Glomerular endothelial cell (primary cell): ENCODE results near the gene MOBP. TPM values are rescaled to one million over a fixed set of nuclear protein-coding genes. Genes with fewer than 3 reads are reported as not detected.
"Not testable (repeated sequence)": the region's sequence is repeated elsewhere in the genome, so short reads cannot be mapped to it uniquely, and the experiment has no call there.

Experiments used
- DNase-seq: peaks from one replicate; pipeline ENCODE4 v3.0.0-alpha.2; 2011; ENCODE audit warnings: low read depth, low spot score; ENCODE audit errors: extremely low read depth
- total RNA-seq: library from RNA; depleted of rRNA; stranded (reverse); fragments of >200 nt; gene quantifications from 2 replicates; pipeline ENCODE4 v1.2.3, GENCODE V29; 2015

MOBP gene, protein sequence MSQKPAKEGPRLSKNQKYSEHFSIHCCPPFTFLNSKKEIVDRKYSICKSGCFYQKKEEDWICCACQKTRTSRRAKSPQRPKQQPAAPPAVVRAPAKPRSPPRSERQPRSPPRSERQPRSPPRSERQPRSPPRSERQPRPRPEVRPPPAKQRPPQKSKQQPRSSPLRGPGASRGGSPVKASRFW
- 0.23 TPM in 1 of 2 replicates, not detected in the other for total RNA-seq

DNA sequence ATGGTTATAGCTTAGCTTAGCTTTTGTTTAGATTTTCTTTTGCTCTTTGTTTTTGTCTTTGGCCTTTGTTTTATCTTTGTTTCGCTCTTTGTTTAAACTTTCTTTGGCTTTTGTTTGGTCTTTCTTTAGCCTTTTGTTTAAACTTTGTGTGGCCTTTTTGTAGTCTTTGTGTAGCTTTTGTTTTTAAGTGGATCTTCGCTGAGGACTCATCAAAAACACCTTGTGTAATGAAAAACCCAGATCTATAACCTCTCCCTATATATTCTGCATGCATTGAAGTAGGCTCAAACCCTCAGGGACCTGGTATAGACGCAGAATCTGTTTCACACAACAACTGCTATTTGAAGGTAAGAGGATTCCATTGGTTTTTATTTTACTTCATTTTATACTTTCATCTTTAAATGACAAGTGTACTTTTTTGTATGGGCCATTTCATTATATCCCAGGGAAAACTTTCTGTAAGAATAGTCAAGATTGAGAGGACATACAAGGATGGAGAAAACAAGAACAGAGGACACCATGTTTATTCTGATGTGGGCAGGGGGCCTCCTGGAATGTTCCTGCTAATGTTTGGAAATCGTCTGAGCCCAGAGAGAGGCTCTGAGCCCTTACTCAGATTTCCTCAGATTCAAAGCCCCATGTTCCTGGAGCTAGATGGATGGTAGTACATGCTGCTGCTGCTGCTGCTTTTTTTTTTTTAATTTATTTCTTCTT, at the start of gene MOBP:
Gene MOBP, plus strand, starts transcription at position 287 of the 714 bp plus-strand sequence. CDS start 34,390 bp downstream, outside the sequence.
- no peak for DNase-seq

DNA sequence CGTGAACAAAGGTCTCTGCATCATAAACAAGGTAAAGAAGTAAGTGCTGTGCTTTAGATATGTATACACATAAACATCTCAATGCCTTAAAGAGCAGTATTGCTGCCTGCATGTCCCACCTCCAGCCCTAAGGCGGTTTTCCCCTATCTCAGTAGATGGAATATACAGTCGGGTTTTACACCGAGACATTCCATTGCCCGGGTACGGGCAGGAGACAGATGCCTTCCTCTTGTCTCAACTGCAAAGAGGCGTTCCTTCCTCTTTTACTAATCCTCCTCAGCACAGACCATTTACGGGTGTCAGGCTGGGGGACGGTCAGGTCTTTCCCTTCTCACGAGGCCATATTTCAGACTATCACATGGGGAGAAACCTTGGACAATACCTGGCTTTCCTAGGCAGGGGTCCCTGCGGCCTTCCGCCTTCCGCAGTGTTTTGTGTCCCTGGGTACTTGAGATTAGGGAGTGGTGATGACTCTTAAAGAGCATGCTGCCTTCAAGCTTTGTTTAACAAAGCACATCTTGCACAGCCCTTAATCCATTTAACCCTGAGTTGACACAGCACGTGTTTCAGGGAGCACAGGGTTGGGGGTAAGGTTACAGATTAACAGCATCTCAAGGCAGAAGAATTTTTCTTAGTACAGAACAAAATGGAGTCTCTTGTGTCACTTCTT, 48.8 kb upstream of the MOBP start:
- not testable (repeated sequence) for DNase-seq

DNA sequence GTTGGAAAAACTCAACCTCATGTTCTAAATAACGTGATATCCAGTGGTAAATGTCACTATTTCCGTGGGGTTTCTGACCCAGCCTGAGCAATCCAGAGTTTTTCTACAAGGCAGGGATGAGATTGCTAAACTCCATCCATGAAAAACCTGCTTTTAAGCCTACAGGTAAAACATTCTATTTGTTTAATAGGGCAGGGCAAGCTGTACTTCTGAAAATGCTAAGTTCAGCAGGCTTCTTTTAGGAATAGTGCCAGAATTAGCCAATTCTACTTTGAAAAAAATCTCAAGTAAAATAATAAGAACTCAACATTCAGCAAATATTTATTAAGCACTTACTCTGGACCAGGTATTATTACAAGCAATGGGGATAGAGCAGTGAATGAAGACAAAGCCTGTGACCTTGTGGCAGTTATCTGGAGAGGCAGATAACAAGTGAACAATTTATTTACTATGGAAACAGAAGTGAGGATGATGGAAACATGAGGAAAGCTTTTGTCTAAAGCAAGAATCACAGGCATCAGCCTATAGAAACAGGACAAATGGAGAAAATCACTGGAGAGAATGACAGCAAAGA, 47.7 kb upstream of the MOBP start:
- DNase-seq = no peak

DNA sequence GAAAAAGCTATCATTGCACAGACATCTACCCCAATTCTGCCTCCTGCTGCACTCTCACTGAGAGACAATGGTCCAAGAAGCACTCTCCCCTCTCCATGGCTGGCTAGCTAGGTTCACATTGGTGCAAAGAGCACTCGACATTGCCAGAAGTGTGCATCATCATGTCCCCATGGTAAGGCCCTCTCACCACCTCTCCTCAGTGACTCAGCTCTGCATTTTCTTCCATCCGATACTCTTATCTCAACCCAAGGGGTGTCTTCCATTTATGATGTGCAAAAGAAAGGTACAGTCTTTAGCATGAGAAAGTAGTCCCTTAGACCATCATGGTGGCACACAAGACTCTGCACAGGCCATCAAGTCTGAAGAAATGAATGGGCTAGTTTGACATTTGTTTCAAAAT, 46.9 kb upstream of the MOBP start:
- DNase-seq = no peak

DNA sequence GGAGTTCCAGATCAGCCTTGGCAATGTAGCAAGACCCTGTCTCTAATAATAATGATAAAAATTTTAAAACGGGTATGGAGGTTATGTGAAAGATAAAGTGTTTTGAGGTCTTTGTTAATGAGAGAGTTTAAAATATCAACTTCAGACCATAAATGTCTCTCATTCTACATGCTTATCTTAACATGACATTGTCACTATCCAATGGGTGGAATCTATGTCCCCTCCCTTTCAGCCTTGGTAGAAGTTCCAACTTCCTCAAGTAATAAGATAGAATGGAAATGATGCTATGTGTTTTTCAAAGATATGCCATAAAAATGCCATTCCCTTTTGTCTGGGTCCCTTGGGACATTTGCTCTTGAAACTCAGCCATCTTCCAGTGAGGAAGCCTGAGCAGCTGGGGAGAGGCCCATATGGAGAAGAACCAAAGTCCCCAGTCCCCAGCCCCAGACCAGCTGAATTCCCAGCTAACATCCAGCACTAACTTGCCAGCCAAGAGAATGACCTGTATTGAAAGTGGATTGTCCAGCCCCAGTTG, 44.0 kb upstream of the MOBP start:
- DNase-seq = no peak

DNA sequence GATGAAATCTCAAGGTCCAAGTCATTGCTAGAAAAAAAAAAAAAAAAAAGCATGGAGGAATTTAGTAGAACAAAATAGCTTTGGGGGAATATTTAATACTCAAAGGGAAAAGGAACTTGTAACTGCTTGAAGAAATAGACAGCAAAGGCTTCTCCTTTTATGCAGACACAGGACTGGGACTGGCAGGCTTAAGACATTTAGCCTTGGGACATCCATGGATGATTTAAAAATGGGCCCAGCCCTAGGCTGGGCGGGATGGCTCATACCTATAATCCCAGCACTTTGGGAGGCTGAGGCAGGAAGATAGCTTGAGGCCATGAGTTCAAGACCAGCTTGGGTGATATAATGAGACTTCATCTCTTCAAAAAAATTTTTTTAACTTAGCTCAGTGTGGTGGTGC, 41.2 kb upstream of the MOBP start:
- no peak for DNase-seq

DNA sequence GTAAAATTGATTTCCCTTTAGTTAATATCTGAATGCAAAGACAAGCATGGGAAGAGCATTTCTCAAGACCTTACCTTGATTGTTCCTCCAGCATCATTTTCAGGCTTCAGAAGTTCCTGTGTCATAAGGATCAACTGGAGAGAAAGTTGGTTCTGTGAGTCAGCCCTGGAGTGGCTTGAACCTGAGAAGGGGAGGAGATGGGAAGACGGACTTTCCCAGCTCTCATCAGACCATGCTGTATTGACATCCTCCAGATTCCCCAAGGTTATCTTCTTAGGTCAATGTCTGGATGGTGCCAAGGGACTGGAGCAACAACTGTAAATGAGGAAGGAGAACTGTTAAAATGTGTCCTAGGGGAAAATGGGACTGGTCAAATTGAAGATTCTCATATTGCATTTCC, 40.0 kb upstream of the MOBP start:
- no peak for DNase-seq

DNA sequence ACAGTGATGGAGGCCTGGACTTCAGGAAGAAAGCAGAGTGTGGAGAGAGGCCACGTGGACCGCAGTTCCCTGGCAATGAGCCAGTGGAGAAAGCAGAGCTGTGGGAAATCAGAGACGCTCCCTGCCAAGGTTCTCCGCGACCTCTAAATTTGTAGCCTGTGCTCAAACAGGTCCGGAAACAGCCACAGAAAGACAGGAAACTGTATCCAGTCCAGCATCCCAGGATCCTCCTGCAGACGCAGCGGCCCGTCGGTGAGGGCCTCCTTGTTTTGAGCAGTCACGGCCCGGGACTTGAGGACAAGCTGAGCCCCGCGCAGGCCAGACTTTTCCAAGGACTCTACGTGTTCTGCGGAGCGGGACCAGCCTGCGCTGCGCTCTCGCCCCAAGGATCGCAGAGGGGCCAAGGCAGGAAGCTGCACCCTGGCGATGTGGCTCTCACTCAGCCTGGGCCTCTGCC, 38.7 kb upstream of the MOBP start:
- peak; percentile 72 for DNase-seq

DNA sequence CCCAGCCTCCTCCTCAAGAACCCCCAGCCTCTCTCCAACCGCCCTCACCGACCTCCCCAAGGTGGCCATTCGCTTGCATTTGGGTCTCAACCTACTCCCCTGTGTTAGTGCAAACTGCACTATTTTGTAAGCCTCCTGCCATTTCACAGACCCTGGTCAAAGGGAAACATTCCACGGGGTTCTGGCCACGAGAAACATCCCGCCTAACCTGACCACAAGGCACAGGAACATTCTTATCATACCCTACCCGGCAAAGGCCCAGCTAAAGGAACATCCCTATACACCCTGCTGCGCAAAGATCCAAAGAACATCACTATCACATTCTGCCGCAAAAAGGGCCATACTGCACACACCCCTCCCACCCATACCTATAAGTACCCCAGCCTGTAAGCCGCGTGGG, 38.0 kb upstream of the MOBP start:
- DNase-seq = no peak

DNA sequence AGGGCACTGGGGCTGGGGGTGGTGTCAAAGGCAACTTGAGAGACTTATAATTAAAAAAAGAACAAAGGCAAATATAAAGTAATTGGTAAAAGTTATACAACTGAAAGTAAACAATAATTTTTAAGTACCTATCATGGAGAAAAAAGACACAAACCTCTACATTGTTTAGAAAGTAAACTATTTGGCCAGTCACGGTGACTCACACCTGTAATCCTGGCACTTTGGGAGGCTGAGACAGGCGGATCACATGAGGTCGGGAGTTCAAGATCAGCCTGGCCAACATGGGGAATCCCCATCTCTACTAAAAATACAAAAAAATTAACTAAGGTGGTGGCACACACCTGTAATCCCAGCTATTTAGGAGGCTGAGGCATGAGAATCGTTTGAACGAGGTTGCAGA, 35.1 kb upstream of the MOBP start:
- DNase-seq = no peak

DNA sequence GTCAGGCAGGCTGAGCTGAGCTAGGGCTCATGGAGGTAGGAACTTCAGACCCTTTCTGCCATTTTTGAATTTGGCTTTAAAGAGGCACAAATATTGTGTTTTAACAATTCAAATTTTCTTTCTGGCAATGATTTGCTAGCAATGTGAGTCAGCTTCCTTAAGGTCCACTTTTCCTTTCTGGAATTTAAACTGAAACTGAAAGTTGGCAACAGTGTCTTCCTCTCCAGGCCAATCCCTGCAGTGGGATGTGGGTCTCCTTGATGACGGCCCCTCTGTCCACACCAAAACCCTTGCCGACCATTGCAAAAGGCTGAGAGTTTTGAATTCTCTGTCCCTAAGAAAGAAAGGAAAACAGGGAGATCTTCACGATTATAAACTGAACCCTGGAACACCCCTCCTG, 33.8 kb upstream of the MOBP start:
- DNase-seq = peak; percentile 42

DNA sequence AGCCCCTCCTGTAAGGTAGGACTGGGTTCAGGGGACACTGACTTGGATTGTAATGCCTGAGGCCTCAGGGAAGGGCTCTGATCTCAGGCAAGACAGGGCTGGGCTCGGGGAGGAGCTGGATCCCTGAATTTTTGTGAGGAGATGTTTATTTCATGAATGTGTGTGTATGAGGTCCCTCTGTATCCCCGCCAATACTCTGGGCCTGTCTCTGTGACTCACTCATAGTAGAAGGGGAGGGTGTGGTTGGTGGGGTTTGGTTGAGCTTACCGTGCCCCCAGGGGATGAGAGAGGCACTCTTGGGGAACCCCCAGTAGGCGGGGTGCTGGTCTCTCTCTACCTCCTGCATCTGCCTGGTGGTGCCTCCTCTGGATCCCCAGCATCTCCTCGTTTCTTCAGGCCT, 32.9 kb upstream of the MOBP start:
- no peak for DNase-seq

DNA sequence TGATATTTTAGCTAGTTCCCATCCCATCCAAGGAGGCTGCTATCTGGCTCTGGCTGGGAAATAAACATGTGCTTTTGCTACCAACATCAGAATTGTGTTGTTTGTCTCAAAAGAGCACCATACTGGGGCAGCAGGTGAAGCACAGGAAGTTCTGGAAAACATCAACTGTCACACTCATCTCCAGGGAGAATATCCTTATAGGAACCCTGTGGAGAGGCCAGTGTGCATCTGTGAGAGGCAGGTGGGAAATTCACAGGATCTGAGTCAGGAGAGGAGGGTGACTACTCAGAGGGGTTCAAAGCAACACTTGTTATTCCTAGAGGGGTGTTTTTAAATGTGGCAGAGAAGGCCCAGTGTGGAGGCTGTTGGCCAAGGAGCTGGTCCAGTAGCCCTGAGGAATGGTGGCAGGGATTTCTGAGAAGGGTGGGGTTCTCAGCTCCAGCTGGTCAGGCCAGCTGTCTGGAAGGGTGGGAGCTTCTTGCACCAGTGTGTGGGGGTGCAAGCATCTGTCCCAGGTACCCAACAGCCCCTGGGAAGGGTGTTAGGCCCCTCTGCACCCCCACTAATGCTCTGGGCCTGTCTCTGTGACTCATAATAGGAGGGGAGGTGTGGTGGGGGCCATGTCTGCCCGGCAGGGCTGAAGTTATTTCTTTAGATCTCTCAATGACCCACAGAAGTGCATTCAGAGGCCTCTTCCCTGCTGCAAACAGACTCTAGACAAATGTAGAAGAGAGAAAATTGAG, 32.3 kb upstream of the MOBP start:
- no peak for DNase-seq

DNA sequence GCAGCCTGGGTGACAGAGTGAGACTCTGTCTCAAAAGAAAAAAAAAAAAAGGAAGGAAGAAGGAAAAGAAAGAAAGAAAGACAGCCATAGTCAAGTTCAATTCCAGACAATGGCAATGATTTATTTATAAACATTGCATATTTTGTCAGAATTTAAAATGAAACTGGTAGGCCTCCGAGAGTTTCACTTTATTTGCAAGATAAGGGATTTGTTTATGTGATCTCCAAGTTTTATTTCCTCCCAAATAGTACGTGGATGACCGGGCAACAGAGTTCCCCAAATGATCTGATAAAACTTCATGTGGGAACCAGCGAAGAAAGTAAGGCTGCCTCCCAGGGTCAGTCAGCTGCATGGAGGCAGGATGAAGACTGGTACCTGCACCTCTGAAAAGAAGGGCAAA, 28.6 kb upstream of the MOBP start:
- DNase-seq = no peak

DNA sequence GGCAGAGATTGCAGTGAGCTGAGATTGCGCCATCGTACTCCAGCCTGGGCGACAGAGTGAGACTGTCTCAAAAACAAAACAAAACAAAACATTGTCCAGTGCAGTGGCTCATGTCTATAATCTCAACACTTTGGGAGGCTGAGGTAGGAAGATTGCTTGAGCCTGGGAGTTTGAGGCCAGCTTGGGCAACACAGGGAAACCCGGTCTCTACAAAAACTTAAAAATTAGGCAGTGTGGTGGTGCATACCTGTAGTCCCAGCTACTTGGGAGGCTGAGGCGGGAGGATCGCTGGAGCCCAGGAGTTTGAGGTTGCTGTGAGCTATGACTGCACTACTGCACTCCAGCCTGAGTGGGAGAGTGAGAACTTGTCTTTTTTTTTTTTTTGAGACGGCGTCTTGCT, 27.2 kb upstream of the MOBP start:
- DNase-seq = no peak

DNA sequence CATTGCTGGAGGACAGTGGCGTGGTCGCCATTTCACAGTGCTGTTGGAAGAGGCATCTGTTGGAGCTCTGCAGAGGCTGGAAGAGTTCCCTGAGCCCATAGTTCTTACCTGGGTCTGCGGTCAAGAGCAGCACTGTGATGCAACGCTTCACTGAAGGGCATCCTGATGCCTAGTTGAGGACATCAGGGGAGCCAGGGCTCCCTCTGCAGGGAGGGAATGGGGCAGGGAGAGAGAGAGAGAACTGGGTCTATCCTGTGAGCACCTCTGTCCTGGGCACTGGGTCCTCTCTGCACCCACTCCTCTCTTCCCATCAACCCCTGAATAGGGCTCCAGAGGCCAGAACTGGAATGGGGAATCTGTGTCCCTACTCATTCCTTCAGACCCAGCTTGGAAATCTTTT, 23.9 kb upstream of the MOBP start:
- no peak for DNase-seq

DNA sequence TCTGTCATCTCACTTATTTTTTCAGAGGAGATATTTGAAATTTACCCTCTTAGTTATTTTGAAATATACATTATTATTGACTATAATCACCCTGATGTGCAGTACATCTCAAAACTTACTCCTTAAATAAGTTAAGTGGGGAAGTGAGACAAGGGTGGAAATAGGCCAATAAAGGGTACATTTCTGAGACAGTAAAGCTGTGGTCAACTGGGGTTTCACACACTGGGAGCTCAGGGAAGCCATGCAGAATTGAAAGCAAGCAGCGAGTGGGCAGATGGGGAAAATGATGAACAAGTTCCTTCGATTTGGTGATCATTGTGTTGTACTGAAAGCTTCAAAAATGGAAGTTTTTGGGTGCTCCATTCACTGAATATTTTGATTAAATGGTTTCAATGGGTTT, 21.6 kb upstream of the MOBP start:
- DNase-seq = no peak

DNA sequence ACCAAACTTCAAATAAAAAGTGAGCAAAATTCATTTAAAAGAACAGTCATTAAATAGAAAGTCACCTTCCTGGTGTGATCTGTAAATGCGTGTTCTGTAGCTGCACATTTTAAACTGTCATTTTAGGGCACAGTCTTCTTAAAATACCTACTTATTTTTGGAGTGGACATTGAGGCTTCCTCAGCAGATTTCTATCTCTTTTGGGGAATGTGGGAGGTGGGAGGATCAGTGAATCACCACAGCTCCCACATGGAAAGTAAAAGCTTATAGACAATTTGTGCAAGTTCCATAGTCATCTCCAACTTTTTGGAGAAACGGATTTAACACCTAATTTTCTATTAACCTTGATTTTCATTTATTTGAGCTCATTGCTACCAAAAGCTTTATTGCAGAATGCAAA, 21.0 kb upstream of the MOBP start:
- DNase-seq = no peak

DNA sequence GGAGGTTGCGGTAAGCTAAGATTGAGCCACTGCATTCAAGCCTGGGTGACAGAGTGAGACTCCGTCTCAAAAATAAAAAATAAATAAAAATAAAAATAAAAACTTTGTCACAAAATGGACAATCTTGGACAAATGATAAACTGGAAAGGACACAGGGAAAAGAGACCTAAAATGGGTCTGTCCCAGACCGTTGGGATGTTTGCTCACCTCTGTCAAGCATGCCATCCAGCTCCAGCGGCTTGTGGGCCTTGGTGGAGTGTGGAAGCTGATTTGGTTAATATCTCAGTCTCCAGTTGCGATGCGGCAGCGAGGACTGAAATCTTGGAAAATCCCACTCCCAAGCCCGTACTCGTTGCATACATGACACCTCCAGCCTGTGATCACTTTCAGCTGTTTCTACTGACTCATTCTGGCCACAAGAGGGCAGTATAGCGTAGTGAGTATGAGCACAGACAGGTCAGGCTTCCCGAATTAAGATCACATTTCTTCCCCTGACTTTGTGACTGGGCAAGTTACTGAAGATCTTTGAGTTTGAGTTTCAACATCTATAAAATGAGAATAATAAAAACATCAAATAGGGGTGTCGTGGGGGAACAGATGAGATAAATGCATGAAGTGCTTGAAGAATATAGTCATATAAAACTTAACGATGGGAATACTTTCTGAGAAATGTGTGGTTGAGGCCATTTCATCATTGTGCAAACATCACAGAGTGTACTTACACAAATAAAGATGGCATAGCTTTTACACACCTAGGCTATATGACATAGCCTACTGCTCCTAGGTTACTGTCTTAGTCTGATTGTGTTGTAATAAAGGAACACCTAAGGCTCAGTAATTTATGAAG, 19.6 kb upstream of the MOBP start:
- DNase-seq = peak; percentile 68
